Activated CD8-positive, alpha-beta T cell treated with anti-CD3 and anti-CD28 coated beads, Interleukin-2, amount 10 ng/mL, durations not matched to agents 7 days and 5 days (primary cell): ENCODE measurements around the gene TOMM6. TPM values are rescaled to one million over a fixed set of nuclear protein-coding genes. Genes with fewer than 3 reads are reported as not detected.

ENCODE experiments used
- ATAC-seq: fragments of 150-1000 bp; cut with Tn5 transposase; one replicate; pipeline ENCODE4 v1.10.0; 2021; ENCODE audit warnings: moderate library complexity
- CTCF ChIA-PET: fragments of 350-600 bp; sonication (Branson Sonifier 250); formaldehyde crosslinking; loops from one replicate; lab custom pipeline; 2021; ENCODE audit warnings: antibody characterized with exemption; lab: Charles Lee
- POLR2A ChIA-PET: fragments of 350-600 bp; sonication (Branson Sonifier 250); formaldehyde crosslinking; loops from one replicate; lab custom pipeline; 2021; ENCODE audit warnings: antibody characterized with exemption; lab: Charles Lee
- DNase-seq: peaks from one replicate; pipeline ENCODE4 v3.0.0-alpha.2; 2020
- H3K27ac Mint-ChIP-seq: one replicate; pipeline ENCODE4 v1.8.0; 2021; ENCODE audit warnings: mild to moderate bottlenecking, mixed read lengths
- H3K27me3 Mint-ChIP-seq: one replicate; pipeline ENCODE4 v1.8.0; 2021; ENCODE audit warnings: low read depth, mixed read lengths
- H3K36me3 Mint-ChIP-seq: one replicate; pipeline ENCODE4 v1.8.0; 2021; ENCODE audit warnings: low read depth, mixed read lengths
- H3K4me1 Mint-ChIP-seq: one replicate; pipeline ENCODE4 v1.8.0; 2021; ENCODE audit warnings: low read depth, mixed read lengths
- H3K4me3 Mint-ChIP-seq: one replicate; pipeline ENCODE4 v1.8.0; 2021; ENCODE audit warnings: mild to moderate bottlenecking, mixed read lengths
- H3K9me3 Mint-ChIP-seq: one replicate; pipeline ENCODE4 v1.8.0; 2022; ENCODE audit warnings: mixed read lengths; ENCODE audit not compliant: insufficient read depth
- total RNA-seq, 2 experiments: library from RNA; stranded (reverse); gene quantifications; one replicate each; pipeline ENCODE4 v1.2.3, GENCODE V29; 2021

The TOMM6 gene
- total RNA-seq, 2 experiments from 2014 or later = 215 to 218 TPM

DNA sequence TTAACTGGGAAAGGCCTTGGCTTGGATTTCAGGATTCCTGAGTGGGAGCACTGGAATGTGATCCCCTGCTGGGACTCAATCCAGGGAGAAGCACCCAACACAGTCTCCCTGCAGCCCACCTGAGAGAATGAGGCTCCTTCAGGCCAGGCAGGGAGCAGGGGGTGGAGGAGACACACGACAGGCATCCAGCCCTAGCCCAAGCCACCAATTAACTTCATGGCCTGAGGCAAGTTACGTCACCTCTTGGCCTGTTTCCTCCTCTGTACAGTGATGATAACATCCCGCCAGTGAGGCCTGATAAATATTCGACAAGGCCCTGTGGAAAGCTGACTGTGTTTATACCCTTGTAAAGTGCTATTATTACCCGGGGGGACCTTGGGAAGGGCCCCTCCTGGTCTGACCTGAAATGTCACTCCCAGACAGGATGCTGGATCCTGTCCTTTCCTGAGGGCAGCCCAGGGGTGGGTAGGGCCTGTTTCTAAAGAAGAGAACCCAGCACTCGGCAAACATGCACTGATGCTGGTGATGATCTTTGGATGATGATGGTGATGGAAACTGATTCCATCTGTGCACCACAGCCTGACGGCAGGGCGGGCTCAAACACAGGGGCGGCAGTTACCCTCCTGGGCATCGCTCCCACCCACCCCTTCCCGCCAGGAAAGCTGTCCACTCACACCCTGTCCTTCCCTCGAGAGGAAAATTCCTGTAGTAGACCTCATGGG is 20.2 kb upstream of the TOMM6 start:
- POLR2A ChIA-PET = no interaction called here
- H3K36me3 Mint-ChIP-seq = peaks cover 8% of the 10 kb centered on the region
- ATAC-seq (no peak), DNase-seq (no peak)
- peaks cover 16% of the 10 kb centered on the region for H3K4me1 Mint-ChIP-seq
- H3K27me3 Mint-ChIP-seq = peaks cover 1% of the 10 kb centered on the region
- no peak overlapping the region for H3K4me3 Mint-ChIP-seq
- no peaks in the 10 kb centered on the region for H3K9me3 Mint-ChIP-seq
- CTCF ChIA-PET = interaction anchor here (0.6 to 2.2 kb wide), 4 partner anchors 8 to 461 kb away, joined by 3 to 10 read pairs (median 3); partner anchors contain the start of gene TOMM6
- H3K27ac Mint-ChIP-seq = no peak overlapping the region

DNA sequence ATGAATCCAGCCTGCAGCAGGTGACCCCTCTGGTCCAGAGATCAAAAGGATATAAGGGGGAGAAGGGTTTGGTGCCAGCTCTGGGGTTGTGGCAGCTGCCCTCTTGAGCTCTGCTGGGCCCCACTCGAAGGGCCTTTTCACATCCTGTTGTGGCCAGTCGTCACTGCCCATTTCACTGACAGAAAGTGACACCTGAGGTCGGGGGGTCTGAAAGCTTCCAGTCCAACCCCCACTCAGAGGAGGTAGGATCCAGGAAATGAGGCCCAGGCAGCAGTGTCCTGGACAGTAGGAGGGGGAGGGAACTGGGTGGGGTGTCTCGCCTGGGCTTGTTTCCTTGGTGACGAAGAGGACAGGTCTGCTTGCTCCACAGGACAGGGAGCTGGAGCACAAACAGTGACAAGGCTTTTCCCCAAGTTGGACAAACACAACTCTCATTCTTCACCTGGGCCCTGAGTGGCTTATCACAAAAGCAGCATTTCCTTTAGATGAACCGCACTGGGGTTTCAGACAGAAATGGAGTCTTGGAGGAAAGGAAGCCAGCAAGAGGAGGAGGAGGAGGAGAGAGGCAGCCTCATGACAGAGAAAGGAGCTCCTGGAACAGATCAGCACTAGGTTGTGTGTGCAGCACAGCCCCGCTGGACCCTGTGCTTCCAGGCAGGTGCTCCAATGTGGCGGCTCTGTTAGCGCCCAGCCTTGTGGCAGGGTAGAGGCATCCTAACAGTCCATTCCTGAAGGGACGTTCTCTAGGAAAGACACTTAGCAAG is 18.8 kb upstream of the TOMM6 start:
- peaks cover 16% of the 10 kb centered on the region for H3K4me1 Mint-ChIP-seq
- H3K27ac Mint-ChIP-seq = peak overlapping the region; percentile 77
- no peak for DNase-seq
- no peak overlapping the region for H3K4me3 Mint-ChIP-seq
- POLR2A ChIA-PET = interaction anchor here (1.3 kb wide), 1 partner anchor 10 kb away, joined by 6 read pairs; no protein-coding TSS in a partner anchor
- ATAC-seq = peak; percentile 48
- no peaks in the 10 kb centered on the region for H3K27me3 Mint-ChIP-seq
- CTCF ChIA-PET = interaction anchor here (1.1 to 2.2 kb wide), 4 partner anchors 8 to 19 kb away, joined by 3 to 10 read pairs (median 5); partner anchors contain the start of gene TOMM6
- no peaks in the 10 kb centered on the region for H3K9me3 Mint-ChIP-seq
- H3K36me3 Mint-ChIP-seq = peaks cover 13% of the 10 kb centered on the region

DNA sequence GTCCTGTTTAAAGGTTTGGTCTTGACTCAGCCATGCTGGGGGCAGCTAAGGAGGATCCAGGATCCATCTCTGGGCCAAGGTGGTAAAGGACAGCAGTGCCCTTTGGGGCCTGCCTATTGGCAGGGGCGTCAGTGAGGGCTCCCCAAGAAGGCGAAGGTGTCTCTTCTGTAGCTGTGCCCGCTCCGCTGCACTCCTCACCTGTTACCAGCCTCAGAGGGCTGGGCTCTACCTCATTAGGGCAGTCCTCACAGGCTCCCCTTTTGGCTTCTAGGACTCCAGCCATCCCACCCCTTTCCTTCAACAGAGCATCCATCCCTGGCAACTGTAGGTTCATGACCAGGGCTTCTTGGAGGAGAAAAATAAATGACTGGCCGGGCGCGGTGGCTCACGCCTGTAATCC is 18.1 kb upstream of the TOMM6 start:
- no peaks in the 10 kb centered on the region for H3K27me3 Mint-ChIP-seq
- CTCF ChIA-PET = interaction anchor here (0.7 to 2.2 kb wide), 3 partner anchors 16 to 446 kb away, joined by 3 to 10 read pairs (median 5); partner anchors contain the start of gene TOMM6
- H3K9me3 Mint-ChIP-seq = no peaks in the 10 kb centered on the region
- no peak overlapping the region for H3K4me3 Mint-ChIP-seq
- peaks cover 16% of the 10 kb centered on the region for H3K4me1 Mint-ChIP-seq
- DNase-seq (no peak), ATAC-seq (no peak)
- peak overlapping the region; percentile 77 for H3K27ac Mint-ChIP-seq
- POLR2A ChIA-PET = interaction anchor here (1.3 kb wide), 1 partner anchor 9 kb away, joined by 6 read pairs; no protein-coding TSS in a partner anchor
- peaks cover 17% of the 10 kb centered on the region for H3K36me3 Mint-ChIP-seq

DNA sequence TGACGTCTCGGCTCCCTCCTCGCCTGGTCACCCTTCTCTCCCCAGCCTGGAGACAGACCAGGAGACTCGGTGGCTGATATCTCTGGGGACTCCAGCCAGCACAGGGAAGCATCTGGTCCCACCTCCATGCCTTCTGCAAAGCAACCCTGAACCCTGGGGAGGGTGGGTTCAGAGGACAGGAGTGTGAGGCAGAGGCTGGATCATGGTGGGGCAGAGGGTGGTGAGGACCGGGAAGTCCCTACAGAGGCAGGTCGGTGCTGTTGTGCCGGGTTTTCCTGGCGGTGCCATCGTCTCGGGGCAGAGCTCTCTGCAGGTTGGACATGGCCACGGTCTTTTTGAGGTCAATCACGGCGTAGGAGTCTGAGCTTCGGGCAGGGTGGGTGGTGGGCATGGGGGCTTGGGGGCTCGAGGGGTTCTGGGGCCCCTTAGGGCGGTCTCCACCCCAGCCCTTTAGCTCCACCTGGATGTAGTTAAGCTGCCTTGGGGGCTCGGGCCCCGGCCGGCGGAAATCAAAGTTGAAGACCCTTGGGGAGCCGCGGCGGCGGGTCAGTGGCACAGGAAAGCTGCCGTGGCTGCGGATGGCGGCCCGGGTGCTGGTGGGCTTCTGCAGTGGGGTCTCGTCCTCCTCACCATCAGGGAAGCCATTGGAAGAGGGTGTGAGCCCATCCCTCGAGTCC is 17.0 kb upstream of the TOMM6 start:
- DNase-seq (no peak), ATAC-seq (no peak)
- H3K27ac Mint-ChIP-seq = no peak overlapping the region
- POLR2A ChIA-PET = no interaction called here
- H3K36me3 Mint-ChIP-seq = peaks cover 17% of the 10 kb centered on the region
- CTCF ChIA-PET = no interaction called here
- no peaks in the 10 kb centered on the region for H3K9me3 Mint-ChIP-seq
- peaks cover 16% of the 10 kb centered on the region for H3K4me1 Mint-ChIP-seq
- no peak overlapping the region for H3K4me3 Mint-ChIP-seq
- H3K27me3 Mint-ChIP-seq = no peaks in the 10 kb centered on the region

DNA sequence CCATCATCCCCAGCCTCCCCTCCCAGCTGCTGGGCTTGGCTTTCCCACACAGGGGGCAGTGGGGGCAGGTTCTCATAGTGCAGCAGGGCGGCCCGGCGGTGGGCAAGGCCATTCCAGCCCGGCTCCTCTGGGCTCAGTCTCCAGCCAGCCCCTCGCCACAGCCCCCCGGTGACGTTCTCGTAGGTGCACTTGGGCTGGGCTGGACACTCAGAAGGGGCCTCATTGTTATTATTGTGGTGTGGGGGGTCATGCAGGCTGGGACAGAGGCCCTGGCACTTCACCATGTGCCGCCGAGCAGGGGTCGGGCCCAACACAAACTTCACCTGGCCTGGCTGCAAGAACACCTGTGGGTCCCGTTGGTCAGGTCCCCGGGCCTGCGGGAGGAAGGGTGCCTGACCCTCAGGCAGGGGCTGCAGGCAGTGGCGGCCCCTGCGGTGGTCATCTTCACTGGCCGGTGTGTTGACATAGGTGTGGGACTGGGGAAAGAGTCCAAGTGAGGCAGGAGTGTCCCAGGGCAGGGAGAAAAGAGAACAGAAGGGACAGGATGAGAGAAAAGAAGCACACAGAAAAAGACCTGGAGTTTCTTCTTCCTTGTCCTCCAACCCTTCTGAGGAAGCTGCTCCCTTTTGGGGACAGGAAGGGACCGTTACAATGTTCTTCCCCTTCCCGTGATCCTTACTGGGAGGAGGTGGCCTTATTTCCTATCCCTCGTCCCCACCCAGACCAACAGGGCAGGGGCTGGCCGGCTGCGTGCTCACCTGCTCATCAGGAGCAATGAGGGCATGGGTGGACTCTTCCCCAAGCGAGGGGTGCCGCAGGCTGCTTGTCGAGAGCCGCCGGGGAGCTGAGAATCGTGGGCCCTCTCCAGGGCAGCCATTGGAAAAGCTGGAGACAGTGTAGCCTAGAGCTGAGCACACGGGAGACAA is 16.2 kb upstream of the TOMM6 start:
- H3K4me1 Mint-ChIP-seq = peaks cover 16% of the 10 kb centered on the region
- DNase-seq (no peak), ATAC-seq (no peak)
- H3K27ac Mint-ChIP-seq = no peak overlapping the region
- H3K9me3 Mint-ChIP-seq = no peaks in the 10 kb centered on the region
- peaks cover 17% of the 10 kb centered on the region for H3K36me3 Mint-ChIP-seq
- POLR2A ChIA-PET = no interaction called here
- no peaks in the 10 kb centered on the region for H3K27me3 Mint-ChIP-seq
- no peak overlapping the region for H3K4me3 Mint-ChIP-seq
- CTCF ChIA-PET = interaction anchor here (1.2 kb wide), 1 partner anchor 279 kb away, joined by 3 read pairs; the partner anchor contains the start of gene TAF8

DNA sequence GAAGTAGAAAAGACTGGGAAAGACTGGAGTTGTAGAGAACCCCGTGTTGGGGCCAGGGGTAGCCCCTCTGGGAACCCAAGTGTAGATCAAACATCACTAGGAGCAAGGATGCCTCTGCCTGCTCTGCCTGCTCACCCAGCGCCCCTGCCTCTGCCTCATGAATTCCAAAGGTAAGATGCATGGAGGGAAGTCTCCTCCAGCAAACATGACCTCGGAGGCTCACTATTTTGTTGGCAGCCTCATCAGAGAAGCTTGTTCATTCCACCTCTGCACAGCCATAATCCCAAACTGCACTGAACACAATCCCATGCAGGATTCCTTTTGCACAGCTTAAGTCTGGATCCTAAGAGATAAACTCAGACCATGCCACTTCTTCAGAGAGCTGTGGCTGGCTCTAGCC is 12.7 kb upstream of the TOMM6 start:
- ATAC-seq (no peak), DNase-seq (no peak)
- Mint-ChIP-seq H3K36me3 (peaks cover 20% of the 10 kb centered on the region), H3K9me3 (no peaks in the 10 kb centered on the region), H3K27ac (no peak overlapping the region), H3K4me1 (peaks cover 6% of the 10 kb centered on the region), H3K4me3 (no peak overlapping the region), H3K27me3 (peaks cover under 1% of the 10 kb centered on the region)
- CTCF ChIA-PET = interaction anchor here (0.8 to 3.7 kb wide), 6 partner anchors 8 to 388 kb away, joined by 3 to 23 read pairs (median 4); no protein-coding TSS in a partner anchor
- POLR2A ChIA-PET = no interaction called here

DNA sequence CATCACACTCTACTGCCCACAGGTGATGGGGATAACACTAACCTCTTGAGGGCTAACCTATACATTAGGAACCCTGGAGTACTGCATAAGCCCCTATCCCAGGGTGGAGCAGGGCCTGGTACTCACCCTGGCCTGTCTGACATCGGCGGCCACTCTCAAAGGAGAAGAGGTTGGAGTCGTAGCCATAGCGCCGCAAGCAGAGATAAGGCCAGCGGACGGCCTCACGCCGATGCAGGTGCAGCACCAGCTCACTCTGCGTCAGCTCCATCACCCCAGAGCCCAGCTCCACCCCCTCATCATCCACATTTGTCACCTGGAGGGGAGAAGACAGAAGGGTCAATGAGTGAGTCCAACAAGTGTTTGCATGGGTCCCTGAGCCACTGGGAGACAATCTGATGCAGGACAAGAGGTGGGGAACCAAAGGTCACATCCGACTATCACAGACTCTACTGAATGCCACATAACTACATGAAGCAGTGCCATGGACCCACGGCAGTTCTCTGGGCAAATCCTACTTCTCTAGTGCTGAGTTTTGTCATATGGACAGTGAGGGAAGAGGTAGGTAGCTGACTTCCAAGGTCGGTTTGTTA is 12.1 kb upstream of the TOMM6 start:
- Mint-ChIP-seq H3K4me1 (peaks cover 9% of the 10 kb centered on the region), H3K36me3 (peaks cover 20% of the 10 kb centered on the region), H3K4me3 (no peak overlapping the region), H3K27me3 (peaks cover 2% of the 10 kb centered on the region), H3K9me3 (no peaks in the 10 kb centered on the region), H3K27ac (no peak overlapping the region)
- ChIA-PET POLR2A (no interaction called here), CTCF (interaction anchor here (0.8 to 3.7 kb wide), 8 partner anchors 8 to 387 kb away, joined by 3 to 23 read pairs (median 4); no protein-coding TSS in a partner anchor)
- DNase-seq = no peak
- no peak for ATAC-seq

DNA sequence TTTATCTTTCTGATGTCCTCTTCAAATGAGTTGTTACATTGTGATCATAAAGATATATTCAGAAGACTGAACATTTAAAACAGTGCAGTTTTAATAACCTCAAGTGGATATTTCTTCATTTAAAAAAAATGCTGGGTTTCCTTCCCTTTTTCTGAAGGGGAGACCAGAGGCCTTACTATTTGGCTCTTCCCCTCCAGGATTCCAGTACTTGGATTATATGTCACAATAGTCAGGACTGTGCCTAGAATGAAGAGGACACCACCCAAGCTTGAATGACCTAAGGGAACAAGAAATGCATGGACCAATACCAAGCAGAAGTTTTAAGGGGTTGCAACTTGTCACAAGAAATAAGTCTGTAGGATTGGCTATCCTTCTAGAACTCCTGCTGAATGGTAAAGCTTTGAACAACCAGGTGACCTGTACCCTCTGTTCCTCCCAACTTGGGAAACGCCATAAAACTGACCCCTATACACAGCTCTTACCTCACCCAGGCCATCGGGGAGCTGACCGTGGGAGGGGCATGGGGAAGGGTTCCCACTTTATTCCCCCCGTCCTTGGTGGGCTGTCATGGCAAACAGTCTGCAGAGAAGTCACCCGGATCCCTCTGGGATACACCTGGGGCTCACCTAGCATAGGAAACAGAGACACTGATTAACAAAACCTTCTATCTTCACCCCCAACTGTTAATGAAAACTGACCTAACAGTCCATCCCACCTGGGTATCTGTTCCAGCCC is 9.8 kb upstream of the TOMM6 start:
- Mint-ChIP-seq H3K36me3 (peaks cover 8% of the 10 kb centered on the region), H3K27ac (no peak overlapping the region), H3K27me3 (peaks cover 12% of the 10 kb centered on the region), H3K4me1 (peaks cover 15% of the 10 kb centered on the region), H3K4me3 (no peak overlapping the region), H3K9me3 (no peaks in the 10 kb centered on the region)
- no peak for DNase-seq
- ChIA-PET POLR2A (interaction anchor here (0.8 to 1.5 kb wide), 3 partner anchors 9 to 20 kb away, joined by 3 to 7 read pairs (median 6); partner anchors contain the start of gene TOMM6), CTCF (interaction anchor here (1.0 to 3.7 kb wide), 10 partner anchors 9 to 770 kb away, joined by 3 to 23 read pairs (median 5); partner anchors contain the start of genes BYSL, MED20 and TOMM6)
- no peak for ATAC-seq

DNA sequence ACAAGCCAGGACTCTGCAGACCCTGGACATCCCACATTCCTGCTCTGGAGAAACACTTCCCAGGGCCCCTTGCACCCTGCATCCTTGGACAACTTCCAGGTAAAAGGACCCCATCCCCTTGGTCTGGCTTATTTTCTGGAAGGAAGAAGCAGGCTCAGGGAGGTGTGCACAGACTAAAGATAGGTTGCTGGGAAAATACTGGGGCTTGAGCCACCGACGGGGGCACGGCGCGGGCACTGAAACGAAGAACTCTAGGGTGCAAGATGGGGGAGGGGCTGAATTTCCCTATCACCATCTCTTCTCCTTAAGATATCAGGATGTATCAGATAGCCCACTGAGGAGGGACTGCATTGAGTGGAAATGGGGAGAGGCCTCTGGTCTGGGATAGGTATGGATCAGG is 8.6 kb upstream of the TOMM6 start:
- Mint-ChIP-seq H3K36me3 (peaks cover 7% of the 10 kb centered on the region), H3K9me3 (no peaks in the 10 kb centered on the region), H3K4me1 (peaks cover 15% of the 10 kb centered on the region), H3K27me3 (peaks cover 18% of the 10 kb centered on the region), H3K27ac (peak overlapping the region; percentile 65), H3K4me3 (peak overlapping the region; percentile 87)
- ATAC-seq (no peak), DNase-seq (no peak)
- ChIA-PET CTCF (interaction anchor here (1.2 to 2.8 kb wide), 6 partner anchors 8 to 435 kb away, joined by 4 to 23 read pairs (median 6); partner anchors contain the start of genes BYSL, MED20 and TOMM6), POLR2A (interaction anchor here (0.8 to 1.5 kb wide), 3 partner anchors 8 to 21 kb away, joined by 3 to 7 read pairs (median 6); partner anchors contain the start of gene TOMM6)
